AML-193 (cell line): ENCODE measurements around the gene KDM6B.

Experiments used
- DNase-seq, 2 experiments: peaks; one replicate each; lab custom pipeline; 2025; lab: John Stamatoyannopoulos, UW

Gene KDM6B

DNA sequence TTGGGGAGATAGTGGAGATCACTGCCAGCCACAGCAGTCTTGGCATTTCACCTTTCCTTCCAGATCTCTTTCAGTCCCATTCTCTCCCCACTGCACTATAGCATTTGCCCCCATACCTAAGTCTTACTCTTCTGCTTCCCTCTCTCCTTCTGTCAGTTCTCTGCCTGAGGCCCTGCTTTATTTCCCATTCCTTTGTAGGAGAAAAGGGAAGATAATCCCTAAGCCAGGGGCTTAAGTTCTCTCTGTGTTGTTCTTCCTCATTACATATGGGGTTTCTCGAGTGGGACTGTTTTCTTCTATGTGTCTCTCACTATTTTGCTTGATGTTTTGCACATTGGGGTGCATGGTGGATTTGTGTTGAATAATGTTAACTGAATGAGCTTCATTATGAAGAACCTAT, 6.4 kb downstream of the KDM6B start:
- DNase-seq, result no peak

DNA sequence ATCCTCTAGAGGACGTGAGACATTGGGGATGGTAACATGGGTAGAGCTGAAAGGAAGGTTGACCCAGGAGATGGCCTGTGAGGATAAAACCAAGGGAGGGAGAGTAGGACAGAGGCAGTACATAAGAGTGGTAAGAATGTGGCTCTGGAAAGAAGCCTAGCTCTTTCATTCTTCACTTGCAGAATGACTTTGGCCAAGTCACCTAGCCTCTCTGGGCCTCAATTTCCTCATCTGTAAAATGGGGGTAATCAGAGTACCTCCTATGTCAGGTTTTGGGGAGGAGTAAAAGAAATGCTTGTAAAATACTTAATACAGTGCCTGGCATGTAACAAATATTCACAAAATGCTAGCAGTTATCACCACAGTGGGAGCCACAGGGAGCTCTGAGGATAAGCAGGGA, 6.9 kb downstream of the KDM6B start:
- DNase-seq, result no peak

DNA sequence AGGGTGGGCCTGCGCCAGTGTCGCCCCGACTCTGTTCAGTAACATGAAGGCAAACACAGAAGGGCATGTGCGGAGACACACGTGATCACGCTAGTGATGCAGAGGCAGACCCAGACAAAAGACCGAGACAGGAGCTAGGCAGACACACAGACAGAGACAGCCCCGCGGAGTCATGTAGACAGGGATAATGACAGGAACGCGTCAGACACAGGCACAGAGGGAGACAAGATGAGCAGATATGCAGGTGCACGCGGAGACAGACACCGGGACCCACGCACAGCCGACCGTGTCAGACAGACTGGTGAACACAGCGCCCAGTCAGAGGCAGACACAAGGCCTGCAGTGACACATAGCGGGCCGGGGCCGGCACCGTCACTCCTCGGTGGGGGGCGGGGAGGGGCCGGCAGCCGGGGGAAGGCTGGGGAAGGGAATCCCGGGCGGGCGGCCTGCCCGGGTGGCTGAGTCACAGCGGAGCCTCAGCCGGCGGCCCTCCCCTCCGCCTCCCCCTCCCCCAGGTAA, 7.4 kb downstream of the KDM6B start:
- DNase-seq, result peak; percentile 15 to 21

DNA sequence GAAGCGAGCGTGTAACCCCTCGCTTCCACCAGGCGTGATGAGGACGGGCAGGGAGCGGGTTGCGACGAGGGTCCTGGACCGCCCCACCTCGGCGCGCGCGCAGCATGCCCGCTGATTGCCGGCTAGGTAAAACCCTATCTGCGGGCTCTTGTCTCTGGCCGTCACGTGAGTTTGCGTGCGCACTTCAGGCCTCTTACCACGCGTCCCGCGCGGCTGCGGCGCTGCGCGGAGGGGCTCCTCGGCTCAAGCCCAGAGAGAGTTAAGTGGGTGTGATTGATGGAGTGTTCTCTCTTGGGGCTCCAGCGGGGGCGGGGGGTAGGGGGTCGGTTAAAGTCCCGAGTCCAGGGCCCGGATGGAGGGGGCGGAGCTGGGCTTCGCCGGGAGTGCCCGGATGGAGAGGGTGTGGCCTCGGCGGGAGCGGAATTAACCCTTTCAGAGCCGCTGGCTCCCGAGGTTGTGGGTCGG, 7.9 kb downstream of the KDM6B start:
- DNase-seq, result peak in 1 of 2 experiments; percentile 31

DNA sequence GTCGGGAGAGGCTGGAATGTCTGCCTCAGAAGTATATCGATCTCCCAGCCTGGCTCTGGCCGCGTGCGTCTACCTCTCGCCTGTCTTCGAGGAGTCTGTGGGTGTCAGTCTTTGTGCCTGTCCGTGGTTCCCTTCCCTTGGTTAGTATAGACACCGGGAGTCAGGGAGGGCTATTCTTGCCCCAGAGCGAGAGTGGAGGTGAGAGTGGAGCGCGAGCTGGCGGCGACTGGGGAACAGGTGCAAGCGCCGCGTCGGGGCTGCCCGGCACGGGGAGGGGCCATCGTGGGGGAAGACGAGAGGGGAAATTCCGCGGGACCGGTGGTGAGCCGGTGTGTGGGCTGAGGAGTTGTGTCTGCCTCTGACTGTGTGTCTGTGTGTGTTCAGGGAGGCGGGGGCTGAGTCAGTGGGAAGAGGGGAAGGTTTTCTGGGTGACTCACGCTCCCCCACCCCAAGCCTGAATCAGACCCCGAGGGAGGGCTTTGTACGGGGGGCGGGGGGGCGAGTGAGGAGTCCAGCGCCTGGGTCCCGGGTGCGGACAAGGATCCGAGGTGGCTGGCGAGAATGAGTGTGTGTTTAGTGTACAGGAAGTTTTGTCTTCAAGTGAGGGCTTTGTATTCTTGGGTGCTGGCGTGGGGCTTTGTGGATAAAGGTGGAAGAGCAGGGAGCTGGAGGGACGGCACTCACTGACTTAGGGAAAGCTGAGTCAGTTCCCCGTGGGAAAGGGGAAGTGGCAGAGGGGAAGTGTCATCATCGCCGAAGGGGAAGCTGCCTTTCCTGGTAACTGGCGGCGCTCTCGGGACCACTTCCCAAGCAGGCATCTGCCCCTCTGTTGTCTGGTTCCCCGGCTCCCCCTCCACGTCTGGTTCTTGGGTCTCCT, 8.6 kb downstream of the KDM6B start:
- peak; percentile 34 to 52 for DNase-seq

DNA sequence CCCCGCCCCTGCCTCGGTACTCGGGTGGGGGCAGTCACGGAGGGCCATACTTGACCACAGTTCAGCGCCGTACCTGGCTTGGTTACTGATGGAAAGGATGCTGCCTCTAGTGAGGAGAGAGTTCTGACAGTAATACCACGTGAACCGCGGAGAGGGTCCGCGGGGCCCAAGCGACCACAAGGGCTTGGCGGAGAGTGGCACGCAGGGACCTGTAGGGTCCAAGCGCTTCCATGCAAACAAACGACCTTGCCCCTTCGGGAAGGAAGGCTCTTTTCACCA, 9.2 kb downstream of the KDM6B start:
- no peak for DNase-seq

DNA sequence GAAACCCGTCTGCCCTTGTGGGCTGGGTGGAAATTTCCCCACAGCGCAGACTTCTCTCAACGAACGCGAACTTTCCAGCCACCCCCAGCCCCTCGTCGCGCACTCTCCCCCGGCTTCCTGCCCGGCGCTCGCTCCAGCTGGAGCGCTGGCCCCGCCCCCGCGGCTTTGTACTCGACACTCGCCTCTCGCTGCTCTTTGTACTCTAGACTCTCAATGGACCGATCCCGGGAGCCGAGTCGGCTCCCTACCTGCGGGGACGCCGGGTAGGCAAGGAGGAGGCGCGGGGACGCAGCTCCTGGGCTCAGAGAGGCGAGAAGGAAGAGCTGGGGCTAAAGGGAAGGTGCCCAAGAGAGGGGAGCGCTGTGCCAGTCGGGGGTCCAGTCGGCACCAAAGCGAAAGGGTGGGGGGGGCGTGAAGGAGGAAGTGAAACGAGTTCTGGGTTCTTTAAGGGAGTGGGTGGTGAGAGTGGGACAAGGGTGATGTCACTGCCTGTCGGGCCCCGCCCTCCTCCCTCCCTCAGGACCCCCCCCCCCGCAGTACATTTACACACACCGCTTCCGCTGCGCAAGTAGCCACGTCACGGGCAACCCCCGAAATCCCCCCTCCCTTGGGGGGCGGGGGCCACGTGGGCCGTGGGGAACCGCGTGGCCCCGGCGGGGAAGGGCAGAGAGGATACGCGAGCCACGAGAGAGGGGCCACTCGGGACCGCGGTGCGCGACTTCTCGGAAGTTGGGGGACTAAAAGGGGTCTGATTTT, 9.7 kb downstream of the KDM6B start:
- DNase-seq, result no peak

DNA sequence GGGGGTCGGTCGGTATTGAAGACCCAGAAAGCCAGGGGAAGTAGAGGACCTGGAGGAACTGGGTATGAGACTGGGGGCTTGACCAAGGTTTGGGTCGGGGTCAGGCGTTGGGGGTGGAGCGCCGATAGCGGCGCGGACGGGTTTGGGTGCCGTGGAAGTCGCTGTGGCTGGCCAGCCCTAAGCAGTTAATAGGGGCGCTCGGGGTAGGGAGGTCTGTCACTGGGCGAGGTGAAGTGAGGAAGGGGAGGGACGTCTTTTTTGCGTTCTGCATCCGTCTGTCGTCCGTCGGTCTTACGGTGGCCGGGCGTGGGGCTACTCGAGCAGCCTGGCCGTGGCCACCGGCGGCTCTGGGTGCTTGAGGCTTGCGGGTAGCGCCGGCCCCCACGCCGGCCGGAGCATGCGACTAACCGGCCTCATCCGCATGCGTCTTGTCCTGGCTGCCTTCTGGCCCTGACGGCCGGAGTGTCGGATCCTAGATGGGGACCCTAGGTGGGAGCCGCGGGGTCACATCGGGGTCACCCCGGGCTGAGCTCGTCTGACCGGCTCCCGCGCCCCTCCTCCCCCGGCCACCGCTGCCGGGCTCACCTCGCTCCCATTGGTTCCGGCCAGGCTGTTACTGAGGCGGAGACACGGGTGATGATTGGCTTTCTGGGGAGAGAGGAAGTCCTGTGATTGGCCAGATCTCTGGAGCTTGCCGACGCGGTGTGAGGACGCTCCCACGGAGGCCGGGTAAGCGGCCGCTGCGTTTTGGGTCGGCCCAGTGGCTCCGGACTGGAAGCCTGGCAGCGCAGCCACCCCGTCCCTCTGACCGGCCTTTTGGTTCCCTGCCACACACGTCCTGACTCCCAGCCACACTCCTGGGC, 10.5 kb downstream of the KDM6B start:
- DNase-seq, result peak; percentile 50 to 56

DNA sequence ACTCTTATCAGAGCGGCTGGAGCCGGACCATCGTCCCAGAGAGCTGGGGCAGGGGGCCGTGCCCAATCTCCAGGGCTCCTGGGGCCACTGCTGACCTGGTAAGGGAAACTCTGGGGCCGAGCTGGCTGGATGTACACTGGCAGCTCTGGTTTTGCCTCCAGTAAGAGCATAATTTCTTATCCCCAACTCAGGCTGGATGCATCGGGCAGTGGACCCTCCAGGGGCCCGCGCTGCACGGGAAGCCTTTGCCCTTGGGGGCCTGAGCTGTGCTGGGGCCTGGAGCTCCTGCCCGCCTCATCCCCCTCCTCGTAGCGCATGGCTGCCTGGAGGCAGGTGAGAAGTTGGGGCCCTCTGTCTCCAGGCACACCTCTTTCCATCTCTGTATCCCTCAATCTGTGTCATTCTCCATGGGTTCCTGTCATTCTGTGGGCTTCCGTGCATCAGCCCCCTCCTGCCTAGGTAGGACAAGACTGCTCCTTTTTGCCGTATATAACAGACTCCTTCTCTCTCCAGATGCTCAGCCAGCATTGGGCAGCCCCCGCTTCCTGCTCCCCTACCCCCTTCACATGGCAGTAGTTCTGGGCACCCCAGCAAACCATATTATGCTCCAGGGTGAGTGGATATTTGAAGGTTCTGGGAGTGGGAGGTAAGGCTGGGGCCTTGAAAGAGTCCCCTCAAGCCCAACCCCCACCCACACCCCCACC, 11.5 kb downstream of the KDM6B start:
- no peak for DNase-seq

DNA sequence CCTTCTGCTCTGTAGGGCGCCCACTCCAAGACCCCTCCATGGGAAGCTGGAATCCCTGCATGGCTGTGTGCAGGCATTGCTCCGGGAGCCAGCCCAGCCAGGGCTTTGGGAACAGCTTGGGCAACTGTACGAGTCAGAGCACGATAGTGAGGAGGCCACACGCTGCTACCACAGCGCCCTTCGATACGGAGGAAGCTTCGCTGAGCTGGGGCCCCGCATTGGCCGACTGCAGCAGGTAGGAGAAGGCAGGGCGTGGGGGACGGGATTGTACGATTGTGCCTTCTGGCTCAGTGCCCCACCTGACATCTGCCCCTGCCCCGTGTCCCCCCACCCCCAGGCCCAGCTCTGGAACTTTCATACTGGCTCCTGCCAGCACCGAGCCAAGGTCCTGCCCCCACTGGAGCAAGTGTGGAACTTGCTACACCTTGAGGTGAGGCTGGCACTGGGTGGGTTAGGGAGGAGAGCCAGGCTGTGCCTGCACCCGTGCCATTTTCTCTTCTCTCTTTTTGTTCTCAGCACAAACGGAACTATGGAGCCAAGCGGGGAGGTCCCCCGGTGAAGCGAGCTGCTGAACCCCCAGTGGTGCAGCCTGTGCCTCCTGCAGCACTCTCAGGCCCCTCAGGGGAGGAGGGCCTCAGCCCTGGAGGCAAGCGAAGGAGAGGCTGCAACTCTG, 12.2 kb downstream of the KDM6B start:
- no peak for DNase-seq

DNA sequence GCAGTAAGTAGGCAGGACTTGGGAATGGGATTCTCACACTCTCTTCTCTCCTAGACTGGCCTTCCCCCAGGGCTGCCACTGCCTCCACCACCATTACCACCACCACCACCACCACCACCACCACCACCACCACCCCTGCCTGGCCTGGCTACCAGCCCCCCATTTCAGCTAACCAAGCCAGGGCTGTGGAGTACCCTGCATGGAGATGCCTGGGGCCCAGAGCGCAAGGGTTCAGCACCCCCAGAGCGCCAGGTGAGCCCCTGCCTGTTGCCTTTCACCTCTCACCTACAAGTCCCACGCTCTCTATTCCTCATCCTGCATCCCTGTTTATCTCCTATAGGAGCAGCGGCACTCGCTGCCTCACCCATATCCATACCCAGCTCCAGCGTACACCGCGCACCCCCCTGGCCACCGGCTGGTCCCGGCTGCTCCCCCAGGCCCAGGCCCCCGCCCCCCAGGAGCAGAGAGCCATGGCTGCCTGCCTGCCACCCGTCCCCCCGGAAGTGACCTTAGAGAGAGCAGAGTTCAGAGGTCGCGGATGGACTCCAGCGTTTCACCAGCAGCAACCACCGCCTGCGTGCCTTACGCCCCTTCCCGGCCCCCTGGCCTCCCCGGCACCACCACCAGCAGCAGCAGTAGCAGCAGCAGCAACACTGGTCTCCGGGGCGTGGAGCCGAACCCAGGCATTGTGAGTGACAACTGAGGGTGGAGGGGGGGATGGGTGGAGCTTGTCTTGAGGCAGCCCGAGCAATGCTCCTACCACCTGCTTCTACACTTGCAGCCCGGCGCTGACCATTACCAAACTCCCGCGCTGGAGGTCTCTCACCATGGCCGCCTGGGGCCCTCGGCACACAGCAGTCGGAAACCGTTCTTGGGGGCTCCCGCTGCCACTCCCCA, 13.0 kb downstream of the KDM6B start:
- DNase-seq, result no peak

DNA sequence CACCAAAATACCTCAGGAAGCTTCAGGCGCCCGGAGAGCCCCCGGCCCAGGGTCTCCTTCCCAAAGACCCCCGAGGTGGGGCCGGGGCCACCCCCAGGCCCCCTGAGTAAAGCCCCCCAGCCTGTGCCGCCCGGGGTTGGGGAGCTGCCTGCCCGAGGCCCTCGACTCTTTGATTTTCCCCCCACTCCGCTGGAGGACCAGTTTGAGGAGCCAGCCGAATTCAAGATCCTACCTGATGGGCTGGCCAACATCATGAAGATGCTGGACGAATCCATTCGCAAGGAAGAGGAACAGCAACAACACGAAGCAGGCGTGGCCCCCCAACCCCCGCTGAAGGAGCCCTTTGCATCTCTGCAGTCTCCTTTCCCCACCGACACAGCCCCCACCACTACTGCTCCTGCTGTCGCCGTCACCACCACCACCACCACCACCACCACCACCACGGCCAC, 14.1 kb downstream of the KDM6B start:
- DNase-seq, result no peak

DNA sequence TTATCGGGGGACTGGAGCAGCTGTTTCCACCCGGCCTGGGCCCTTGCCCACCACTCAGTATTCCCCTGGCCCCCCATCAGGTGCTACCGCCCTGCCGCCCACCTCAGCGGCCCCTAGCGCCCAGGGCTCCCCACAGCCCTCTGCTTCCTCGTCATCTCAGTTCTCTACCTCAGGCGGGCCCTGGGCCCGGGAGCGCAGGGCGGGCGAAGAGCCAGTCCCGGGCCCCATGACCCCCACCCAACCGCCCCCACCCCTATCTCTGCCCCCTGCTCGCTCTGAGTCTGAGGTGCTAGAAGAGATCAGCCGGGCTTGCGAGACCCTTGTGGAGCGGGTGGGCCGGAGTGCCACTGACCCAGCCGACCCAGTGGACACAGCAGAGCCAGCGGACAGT, 14.7 kb downstream of the KDM6B start:
- DNase-seq, result no peak

DNA sequence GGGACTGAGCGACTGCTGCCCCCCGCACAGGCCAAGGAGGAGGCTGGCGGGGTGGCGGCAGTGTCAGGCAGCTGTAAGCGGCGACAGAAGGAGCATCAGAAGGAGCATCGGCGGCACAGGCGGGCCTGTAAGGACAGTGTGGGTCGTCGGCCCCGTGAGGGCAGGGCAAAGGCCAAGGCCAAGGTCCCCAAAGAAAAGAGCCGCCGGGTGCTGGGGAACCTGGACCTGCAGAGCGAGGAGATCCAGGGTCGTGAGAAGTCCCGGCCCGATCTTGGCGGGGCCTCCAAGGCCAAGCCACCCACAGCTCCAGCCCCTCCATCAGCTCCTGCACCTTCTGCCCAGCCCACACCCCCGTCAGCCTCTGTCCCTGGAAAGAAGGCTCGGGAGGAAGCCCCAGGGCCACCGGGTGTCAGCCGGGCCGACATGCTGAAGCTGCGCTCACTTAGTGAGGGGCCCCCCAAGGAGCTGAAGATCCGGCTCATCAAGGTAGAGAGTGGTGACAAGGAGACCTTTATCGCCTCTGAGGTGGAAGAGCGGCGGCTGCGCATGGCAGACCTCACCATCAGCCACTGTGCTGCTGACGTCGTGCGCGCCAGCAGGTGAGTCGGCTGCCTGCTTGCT, 15.2 kb downstream of the KDM6B start:
- no peak for DNase-seq

DNA sequence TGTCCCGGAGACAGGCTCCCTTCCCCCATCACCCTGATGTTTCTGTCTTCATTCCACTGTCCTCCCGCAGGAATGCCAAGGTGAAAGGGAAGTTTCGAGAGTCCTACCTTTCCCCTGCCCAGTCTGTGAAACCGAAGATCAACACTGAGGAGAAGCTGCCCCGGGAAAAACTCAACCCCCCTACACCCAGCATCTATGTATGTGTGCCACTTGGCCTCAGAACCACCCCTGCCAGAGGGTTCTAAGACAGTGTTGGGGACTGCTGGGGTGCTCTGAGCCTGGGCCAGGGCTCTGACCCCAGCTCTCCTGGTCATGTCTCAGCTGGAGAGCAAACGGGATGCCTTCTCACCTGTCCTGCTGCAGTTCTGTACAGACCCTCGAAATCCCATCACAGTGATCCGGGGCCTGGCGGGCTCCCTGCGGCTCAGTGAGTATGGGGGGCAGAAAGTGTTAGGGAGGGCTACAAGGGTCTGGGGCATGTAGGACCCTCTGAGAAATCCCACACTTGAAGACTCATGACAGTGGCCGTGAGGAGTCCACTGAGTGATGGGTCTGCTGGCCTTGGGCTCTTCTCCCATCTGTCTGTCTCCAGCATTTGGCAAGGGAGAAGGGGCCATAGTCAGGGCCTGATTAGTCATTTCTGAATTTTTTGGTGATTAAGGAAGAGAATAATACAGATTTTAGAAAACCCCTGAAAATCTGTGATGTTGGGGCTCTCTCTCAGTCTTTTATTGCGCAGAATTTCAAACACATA, 15.9 kb downstream of the KDM6B start:
- DNase-seq, result no peak

DNA sequence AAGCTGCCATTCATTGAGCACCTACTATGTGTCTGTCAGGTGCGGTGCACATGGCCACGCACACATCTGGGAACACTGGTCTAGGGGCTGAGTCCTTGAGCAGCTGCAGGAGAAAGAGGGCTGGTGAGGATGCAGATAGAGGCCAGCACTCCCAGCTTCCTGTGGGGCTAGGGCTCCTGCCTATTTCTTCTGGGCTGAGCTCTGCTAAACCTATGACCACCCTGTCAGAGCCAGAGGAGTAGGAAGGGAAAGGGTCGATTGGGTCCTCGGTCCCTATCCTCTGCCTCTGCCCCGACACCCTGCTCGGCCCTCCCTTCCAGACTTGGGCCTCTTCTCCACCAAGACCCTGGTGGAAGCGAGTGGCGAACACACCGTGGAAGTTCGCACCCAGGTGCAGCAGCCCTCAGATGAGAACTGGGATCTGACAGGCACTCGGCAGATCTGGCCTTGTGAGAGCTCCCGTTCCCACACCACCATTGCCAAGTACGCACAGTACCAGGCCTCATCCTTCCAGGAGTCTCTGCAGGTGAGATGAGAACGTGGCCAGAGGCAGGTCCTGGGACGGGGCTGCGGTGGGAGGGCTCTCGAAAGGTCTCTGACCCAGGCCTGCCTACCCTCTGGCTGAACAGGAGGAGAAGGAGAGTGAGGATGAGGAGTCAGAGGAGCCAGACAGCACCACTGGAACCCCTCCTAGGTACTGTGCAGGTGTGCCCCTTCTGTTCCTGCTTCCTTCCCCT, 16.9 kb downstream of the KDM6B start:
- DNase-seq, result no peak

DNA sequence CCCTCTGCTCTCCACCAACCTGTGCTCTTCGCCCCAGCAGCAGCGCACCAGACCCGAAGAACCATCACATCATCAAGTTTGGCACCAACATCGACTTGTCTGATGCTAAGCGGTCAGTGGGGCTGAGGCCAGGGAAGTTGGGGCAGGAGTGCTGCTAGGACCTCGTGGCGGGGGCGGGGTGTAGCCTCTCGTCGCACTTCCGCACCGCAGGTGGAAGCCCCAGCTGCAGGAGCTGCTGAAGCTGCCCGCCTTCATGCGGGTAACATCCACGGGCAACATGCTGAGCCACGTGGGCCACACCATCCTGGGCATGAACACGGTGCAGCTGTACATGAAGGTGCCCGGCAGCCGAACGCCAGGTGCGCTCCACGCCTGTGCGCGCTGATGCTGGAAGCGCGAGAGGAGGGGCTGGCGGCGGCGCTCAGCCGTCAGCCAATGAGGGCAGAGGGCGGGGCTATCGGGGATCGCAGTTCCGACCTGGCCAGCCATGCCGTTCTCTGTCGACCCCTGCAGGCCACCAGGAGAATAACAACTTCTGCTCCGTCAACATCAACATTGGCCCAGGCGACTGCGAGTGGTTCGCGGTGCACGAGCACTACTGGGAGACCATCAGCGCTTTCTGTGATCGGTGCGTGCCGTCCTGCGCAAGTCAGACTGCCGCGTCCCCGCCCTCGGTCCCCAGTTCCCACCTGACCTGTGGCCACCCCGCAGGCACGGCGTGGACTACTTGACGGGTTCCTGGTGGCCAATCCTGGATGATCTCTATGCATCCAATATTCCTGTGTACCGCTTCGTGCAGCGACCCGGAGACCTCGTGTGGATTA, 17.6 kb downstream of the KDM6B start:
- DNase-seq, result peak; percentile 51 to 53
